ENCODE data around the gene KANK3.

DNA sequence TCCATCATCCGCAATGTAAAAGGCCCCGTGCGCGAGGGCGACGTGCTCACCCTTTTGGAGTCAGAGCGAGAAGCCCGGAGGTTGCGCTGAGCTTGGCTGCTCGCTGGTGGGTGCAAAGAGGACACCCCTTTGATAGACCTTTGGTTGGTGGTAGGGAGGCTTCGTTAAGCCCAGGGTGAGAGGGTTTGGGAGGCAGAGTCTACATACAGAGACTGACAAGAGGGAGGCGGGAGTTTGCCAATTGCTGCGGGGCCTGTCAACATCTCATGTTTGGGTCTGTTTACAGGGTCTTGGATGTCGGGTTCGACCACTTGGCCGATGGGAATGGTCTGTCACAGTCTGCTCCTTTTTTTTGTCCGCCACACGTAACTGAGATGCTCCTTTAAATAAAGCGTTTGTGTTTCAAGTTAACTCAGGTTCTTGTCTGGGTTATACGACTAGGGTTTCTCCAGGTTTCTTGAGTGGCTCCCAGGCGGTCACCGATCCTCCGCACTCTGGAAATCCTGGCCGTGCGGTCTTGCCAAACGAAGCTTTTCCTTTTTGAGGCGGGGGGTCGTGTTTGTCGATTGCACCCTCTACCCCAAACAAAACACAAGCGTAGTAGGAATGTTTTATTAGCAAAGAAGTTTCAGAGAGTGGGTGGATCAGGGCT, 20.9 kb downstream of the KANK3 start:
- TF ChIP-seq, protein P1, sequence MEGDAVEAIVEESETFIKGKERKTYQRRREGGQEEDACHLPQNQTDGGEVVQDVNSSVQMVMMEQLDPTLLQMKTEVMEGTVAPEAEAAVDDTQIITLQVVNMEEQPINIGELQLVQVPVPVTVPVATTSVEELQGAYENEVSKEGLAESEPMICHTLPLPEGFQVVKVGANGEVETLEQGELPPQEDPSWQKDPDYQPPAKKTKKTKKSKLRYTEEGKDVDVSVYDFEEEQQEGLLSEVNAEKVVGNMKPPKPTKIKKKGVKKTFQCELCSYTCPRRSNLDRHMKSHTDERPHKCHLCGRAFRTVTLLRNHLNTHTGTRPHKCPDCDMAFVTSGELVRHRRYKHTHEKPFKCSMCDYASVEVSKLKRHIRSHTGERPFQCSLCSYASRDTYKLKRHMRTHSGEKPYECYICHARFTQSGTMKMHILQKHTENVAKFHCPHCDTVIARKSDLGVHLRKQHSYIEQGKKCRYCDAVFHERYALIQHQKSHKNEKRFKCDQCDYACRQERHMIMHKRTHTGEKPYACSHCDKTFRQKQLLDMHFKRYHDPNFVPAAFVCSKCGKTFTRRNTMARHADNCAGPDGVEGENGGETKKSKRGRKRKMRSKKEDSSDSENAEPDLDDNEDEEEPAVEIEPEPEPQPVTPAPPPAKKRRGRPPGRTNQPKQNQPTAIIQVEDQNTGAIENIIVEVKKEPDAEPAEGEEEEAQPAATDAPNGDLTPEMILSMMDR (conservative IDR thresholded peaks at IDR 0.05 in 1 of 2, IDR thresholded peaks at IDR 0.05 in 1 of 2; ENCODE audit: low read depth in 1 of 2, low read length in 2 of 2), result no peak
- no peak for TF ChIP-seq EZH2 (IDR thresholded peaks at IDR 0.05; ENCODE audit: low read length, missing control alignments)

Measured in fibroblast of lung (primary cell).